ENCODE results near the gene FAM120B. TPM values are rescaled to one million over a fixed set of nuclear protein-coding genes. Genes with fewer than 3 reads are reported as not detected.

Gene FAM120B
- total RNA-seq, 1 experiment from 2014 or later, result 16.7 TPM

DNA sequence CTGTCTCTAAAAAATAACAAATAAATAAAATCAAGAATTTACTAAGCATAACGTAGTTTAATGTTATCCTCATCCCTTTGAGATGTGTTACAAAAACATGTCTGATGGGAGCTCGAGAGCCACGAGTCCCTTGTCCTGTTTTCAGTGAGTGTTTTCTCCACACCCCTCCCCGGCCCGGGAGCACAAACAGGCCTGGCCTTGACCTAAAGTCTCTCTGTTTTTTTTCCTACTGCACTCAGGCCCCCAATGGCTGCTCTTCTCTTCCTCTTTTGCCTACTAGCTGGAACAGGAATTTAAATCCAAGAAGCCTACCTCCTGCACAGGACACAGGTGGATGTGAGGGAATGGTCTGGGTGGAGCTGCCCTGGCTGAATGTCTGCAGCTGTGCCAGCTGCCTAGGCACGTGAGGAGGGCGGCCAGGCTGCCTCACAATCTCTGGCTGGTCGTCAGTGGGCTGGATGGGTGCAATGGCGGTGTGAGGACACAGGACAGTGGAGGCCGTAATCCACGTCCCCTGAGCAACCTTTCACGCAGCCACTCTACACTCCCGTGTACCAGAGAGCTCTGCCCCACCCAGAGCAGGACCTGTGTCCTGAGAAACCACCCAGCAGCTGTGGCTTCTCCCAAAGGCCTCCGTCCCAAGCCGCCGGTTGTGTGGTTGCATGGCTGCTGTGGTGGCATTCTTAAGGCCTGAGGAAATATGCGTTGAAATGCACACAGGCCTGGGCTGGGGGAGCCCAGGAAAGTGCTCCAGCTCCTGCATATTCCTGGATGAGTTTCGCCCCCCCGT lies 117.5 kb downstream of the FAM120B start:
- Histone ChIP-seq H3K4ac (ENCODE audit: low read depth, low read length) (no peak overlapping the region), H3K4me2 (ENCODE audit: insufficient read depth, insufficient read length, low read length) (no peak overlapping the region), H2AK5ac (ENCODE audit: insufficient read length, low read length) (no peak overlapping the region), H3K56ac (ENCODE audit: insufficient read length, low read depth, low read length) (no peak overlapping the region), H2BK5ac (ENCODE audit: insufficient read length, low read length) (no peak overlapping the region), H3K27me3 (ENCODE audit: insufficient read depth, low read length) (peaks cover 2% of the 10 kb centered on the region; the same call in 1 of the 2 replicates), H3K79me1 (ENCODE audit: insufficient read depth, low read depth, low read length, poor library complexity, severe bottlenecking) (no peaks in the 10 kb centered on the region), H2BK120ac (ENCODE audit: low read depth, low read length, poor library complexity, severe bottlenecking) (no peak overlapping the region), H3K18ac (ENCODE audit: insufficient read length, low read depth, low read length) (no peak overlapping the region), H2BK12ac (ENCODE audit: insufficient read length, low read depth, low read length) (no peak overlapping the region), H2AFZ (ENCODE audit: low read length) (no peak overlapping the region), H4K8ac (replicated peaks; ENCODE audit: insufficient read length, low read depth, low read length) (no peak overlapping the region), H4K20me1 (ENCODE audit: control insufficient read depth, insufficient read depth, insufficient read length) (no peaks in the 10 kb centered on the region), H3K27ac (ENCODE audit: insufficient read length, low read depth, low read length) (no peak overlapping the region), H2BK15ac (ENCODE audit: low read depth, low read length) (no peak overlapping the region; the same call in 1 of the 2 replicates), H3K9me3 (ENCODE audit: control insufficient read depth, low read depth, low read length) (no peaks in the 10 kb centered on the region), H3T11ph (ENCODE audit: low read length) (no peak overlapping the region), H3K14ac (ENCODE audit: insufficient read depth, low read length) (no peak overlapping the region; the same call in 1 of the 2 replicates), H3K79me2 (ENCODE audit: insufficient read depth, low read length) (no peaks in the 10 kb centered on the region), H3K23ac (ENCODE audit: insufficient read length, low read depth, low read length) (no peak overlapping the region), H3K4me1 (ENCODE audit: insufficient read depth, low read length) (no peaks in the 10 kb centered on the region), H2BK20ac (ENCODE audit: low read depth, low read length, poor library complexity, severe bottlenecking) (no peak overlapping the region), H4K5ac (ENCODE audit: insufficient read length, low read depth, low read length) (no peak overlapping the region), H3K23me2 (ENCODE audit: insufficient read length, low read depth, low read length, poor library complexity, severe bottlenecking) (no peaks in the 10 kb centered on the region), H4K91ac (ENCODE audit: insufficient read length, low read depth, low read length) (no peak overlapping the region), H3K9ac (ENCODE audit: extremely low read depth, insufficient read length, low read length) (no peak overlapping the region)
- Mint-ChIP-seq H3K36me3 (ENCODE audit: insufficient read depth in 1 of 3, low read depth in 3 of 3) (no peaks in the 10 kb centered on the region), H3K4me1 (peaks cover 6 to 11% of the 10 kb centered on the region in 2 experiments), H3K27me3 (ENCODE audit: low read depth) (peaks cover 5% of the 10 kb centered on the region), H3K27ac (no peak overlapping the region), H3K9me3 (no peaks in the 10 kb centered on the region), H3K4me3 (no peak overlapping the region)
- TF ChIP-seq, protein P1, sequence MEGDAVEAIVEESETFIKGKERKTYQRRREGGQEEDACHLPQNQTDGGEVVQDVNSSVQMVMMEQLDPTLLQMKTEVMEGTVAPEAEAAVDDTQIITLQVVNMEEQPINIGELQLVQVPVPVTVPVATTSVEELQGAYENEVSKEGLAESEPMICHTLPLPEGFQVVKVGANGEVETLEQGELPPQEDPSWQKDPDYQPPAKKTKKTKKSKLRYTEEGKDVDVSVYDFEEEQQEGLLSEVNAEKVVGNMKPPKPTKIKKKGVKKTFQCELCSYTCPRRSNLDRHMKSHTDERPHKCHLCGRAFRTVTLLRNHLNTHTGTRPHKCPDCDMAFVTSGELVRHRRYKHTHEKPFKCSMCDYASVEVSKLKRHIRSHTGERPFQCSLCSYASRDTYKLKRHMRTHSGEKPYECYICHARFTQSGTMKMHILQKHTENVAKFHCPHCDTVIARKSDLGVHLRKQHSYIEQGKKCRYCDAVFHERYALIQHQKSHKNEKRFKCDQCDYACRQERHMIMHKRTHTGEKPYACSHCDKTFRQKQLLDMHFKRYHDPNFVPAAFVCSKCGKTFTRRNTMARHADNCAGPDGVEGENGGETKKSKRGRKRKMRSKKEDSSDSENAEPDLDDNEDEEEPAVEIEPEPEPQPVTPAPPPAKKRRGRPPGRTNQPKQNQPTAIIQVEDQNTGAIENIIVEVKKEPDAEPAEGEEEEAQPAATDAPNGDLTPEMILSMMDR (conservative IDR thresholded peaks at IDR 0.05), result no peak
- WGBS (ENCODE audit: extremely low coverage, insufficient read length, low lambda C conversion rate), result no CpG with 5 or more reads among the region's 19 CpGs
- no peak for DNase-seq

Data from H9 (cell line).